Measurements from ENCODE around the gene ILKAP.

The ILKAP gene

DNA sequence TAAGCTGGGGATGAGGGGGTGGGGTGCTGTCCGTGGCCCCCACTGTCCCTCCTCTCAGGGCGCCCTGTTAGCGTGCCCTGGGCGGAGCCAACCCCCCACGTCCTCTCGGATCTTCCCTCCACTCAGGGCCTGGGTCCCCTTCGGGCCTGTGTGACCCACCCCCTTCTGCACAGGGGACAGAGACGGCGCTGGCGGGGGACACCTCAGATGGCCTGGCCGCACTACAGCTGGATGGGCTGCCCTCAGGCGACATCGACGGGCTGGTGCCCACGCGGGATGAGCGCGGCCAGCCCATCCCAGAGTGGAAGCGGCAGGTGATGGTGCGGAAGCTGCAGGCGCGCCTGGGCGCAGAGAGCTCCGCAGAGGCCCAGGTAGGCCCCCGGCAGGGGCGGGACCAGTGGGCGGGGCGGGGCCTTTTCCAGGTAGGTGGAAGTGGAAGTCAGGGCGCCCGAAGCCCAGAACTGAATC lies 74.9 kb downstream of the ILKAP start:
- Histone ChIP-seq H3K27me3 (ENCODE audit: insufficient read depth, low read length) (peaks cover 19% of the 10 kb centered on the region), H3K9me2 (ENCODE audit: low read depth, low read length) (no peaks in the 10 kb centered on the region), H3K36me3 (ENCODE audit: insufficient read depth, low read length) (no peaks in the 10 kb centered on the region), H4K20me1 (ENCODE audit: insufficient read depth, low read length) (no peaks in the 10 kb centered on the region), H3K4me1 (ENCODE audit: insufficient read depth, low read length, severe bottlenecking) (no peaks in the 10 kb centered on the region), H3K27ac (ENCODE audit: low read depth, low read length, poor library complexity, severe bottlenecking) (no peak overlapping the region), H3F3A (ENCODE audit: insufficient read depth, low read length) (no peaks in the 10 kb centered on the region), H3K9me3 (ENCODE audit: low read length) (no peaks in the 10 kb centered on the region), H3K4me2 (ENCODE audit: low read length) (no peak overlapping the region), H3K79me2 (ENCODE audit: insufficient read depth, low read length) (no peaks in the 10 kb centered on the region), H2AFZ (ENCODE audit: low read length) (no peak overlapping the region), H3K4me3 (ENCODE audit: low read depth, low read length, poor library complexity, severe bottlenecking) (no peak overlapping the region), H3K9ac (ENCODE audit: low read length) (no peak overlapping the region)
- TF ChIP-seq EZH2 (IDR thresholded peaks at IDR 0.05; ENCODE audit: borderline replicate concordance, low read length): no peak
- TF ChIP-seq, protein P1, sequence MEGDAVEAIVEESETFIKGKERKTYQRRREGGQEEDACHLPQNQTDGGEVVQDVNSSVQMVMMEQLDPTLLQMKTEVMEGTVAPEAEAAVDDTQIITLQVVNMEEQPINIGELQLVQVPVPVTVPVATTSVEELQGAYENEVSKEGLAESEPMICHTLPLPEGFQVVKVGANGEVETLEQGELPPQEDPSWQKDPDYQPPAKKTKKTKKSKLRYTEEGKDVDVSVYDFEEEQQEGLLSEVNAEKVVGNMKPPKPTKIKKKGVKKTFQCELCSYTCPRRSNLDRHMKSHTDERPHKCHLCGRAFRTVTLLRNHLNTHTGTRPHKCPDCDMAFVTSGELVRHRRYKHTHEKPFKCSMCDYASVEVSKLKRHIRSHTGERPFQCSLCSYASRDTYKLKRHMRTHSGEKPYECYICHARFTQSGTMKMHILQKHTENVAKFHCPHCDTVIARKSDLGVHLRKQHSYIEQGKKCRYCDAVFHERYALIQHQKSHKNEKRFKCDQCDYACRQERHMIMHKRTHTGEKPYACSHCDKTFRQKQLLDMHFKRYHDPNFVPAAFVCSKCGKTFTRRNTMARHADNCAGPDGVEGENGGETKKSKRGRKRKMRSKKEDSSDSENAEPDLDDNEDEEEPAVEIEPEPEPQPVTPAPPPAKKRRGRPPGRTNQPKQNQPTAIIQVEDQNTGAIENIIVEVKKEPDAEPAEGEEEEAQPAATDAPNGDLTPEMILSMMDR (IDR thresholded peaks at IDR 0.05; ENCODE audit: low read length): no peak

DNA sequence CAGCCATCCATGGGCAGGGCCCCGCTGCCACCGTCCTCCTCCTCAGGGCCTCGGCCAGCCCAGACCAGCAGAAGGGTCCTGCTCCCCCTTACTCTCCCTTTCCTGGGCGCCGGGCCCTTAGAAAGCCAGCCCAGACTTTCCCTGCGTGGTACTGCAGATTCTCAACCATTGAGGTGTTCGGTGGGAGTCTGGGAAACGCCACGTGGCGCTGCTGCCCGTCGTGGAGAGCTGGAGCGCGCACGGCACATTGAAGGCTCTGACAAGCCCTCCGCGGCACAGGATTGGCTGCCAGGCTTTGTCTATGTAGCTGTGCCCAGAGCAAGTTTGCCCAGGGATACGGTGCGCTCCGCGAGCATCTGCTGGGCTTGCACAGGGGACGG lies 75.4 kb downstream of the ILKAP start:
- no peaks in the 10 kb centered on the region for H3K9me2 ChIP-seq (ENCODE audit: low read depth, low read length)
- H3K9me3 ChIP-seq (ENCODE audit: low read length): no peaks in the 10 kb centered on the region
- no peak overlapping the region for H3K27ac ChIP-seq (ENCODE audit: low read depth, low read length, poor library complexity, severe bottlenecking)
- peaks cover 19% of the 10 kb centered on the region for H3K27me3 ChIP-seq (ENCODE audit: insufficient read depth, low read length)
- H4K20me1 ChIP-seq (ENCODE audit: insufficient read depth, low read length): no peaks in the 10 kb centered on the region
- H3K4me2 ChIP-seq (ENCODE audit: low read length): no peak overlapping the region
- H3K36me3 ChIP-seq (ENCODE audit: insufficient read depth, low read length): no peaks in the 10 kb centered on the region
- H3F3A ChIP-seq (ENCODE audit: insufficient read depth, low read length): no peaks in the 10 kb centered on the region
- TF ChIP-seq EZH2 (IDR thresholded peaks at IDR 0.05; ENCODE audit: borderline replicate concordance, low read length): no peak
- TF ChIP-seq, protein P1 (IDR thresholded peaks at IDR 0.05; ENCODE audit: low read length): no peak
- H2AFZ ChIP-seq (ENCODE audit: low read length): no peak overlapping the region
- H3K9ac ChIP-seq (ENCODE audit: low read length): no peak overlapping the region
- H3K4me3 ChIP-seq (ENCODE audit: low read depth, low read length, poor library complexity, severe bottlenecking): no peak overlapping the region
- no peaks in the 10 kb centered on the region for H3K79me2 ChIP-seq (ENCODE audit: insufficient read depth, low read length)
- H3K4me1 ChIP-seq (ENCODE audit: insufficient read depth, low read length, severe bottlenecking): no peaks in the 10 kb centered on the region

DNA sequence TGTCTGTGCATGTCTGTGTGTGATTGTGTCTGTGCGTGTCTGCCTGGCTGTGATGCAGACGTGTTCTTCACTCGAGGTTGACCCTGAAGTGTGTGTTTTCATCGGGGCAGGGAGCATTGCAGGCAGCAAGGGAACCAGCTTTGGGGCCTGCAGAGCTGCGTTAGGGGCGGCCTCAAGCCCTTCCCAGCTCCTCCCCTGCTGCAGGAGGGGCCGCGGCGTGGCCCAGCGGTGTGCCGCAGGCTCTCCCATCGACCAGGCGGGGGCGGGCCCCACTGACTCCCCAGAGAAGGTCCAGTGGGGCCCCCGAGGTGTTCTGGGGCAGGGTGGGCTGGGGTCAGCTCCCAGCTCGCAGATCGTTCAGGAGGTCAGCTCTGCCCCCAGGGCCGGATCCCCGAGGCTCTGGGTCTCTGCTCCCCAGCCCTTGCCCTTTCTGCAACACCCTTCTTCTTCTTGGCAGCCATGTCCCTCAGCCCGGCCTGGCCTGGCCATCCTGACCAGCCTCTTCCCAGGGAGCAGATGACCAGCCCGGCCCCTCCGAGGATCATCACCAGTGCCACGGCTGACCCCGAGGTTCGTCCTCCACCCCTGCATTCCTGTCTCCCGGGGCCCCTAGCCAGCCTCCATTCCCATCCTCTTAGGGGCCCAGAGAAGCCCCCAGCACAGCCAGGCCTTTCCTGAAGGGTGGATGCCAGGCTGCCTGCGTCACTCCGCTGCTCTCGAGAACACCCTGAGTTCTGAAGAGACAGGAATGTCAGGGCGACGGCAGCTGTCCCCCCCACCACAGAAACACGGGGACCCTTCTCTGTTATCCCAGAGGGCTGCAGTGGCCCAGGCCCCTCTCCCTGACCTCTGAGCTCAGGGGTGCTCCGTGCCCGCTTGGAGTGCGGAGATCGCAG lies 76.1 kb downstream of the ILKAP start:
- Histone ChIP-seq H3K9ac (ENCODE audit: low read length) (no peak overlapping the region), H3K4me1 (ENCODE audit: insufficient read depth, low read length, severe bottlenecking) (no peaks in the 10 kb centered on the region), H2AFZ (ENCODE audit: low read length) (no peak overlapping the region), H3K4me3 (ENCODE audit: low read depth, low read length, poor library complexity, severe bottlenecking) (no peak overlapping the region), H3K9me2 (ENCODE audit: low read depth, low read length) (no peaks in the 10 kb centered on the region), H3K79me2 (ENCODE audit: insufficient read depth, low read length) (no peaks in the 10 kb centered on the region), H4K20me1 (ENCODE audit: insufficient read depth, low read length) (no peaks in the 10 kb centered on the region), H3K4me2 (ENCODE audit: low read length) (no peak overlapping the region), H3K9me3 (ENCODE audit: low read length) (no peaks in the 10 kb centered on the region), H3K27me3 (ENCODE audit: insufficient read depth, low read length) (peaks cover 14% of the 10 kb centered on the region), H3K27ac (ENCODE audit: low read depth, low read length, poor library complexity, severe bottlenecking) (no peak overlapping the region), H3K36me3 (ENCODE audit: insufficient read depth, low read length) (no peaks in the 10 kb centered on the region), H3F3A (ENCODE audit: insufficient read depth, low read length) (no peaks in the 10 kb centered on the region)
- TF ChIP-seq, protein P1 (IDR thresholded peaks at IDR 0.05; ENCODE audit: low read length): no peak
- no peak for TF ChIP-seq EZH2 (IDR thresholded peaks at IDR 0.05; ENCODE audit: borderline replicate concordance, low read length)
